ENCODE measurements around the gene MGAT4A.

- TF ChIP-seq, protein P1, sequence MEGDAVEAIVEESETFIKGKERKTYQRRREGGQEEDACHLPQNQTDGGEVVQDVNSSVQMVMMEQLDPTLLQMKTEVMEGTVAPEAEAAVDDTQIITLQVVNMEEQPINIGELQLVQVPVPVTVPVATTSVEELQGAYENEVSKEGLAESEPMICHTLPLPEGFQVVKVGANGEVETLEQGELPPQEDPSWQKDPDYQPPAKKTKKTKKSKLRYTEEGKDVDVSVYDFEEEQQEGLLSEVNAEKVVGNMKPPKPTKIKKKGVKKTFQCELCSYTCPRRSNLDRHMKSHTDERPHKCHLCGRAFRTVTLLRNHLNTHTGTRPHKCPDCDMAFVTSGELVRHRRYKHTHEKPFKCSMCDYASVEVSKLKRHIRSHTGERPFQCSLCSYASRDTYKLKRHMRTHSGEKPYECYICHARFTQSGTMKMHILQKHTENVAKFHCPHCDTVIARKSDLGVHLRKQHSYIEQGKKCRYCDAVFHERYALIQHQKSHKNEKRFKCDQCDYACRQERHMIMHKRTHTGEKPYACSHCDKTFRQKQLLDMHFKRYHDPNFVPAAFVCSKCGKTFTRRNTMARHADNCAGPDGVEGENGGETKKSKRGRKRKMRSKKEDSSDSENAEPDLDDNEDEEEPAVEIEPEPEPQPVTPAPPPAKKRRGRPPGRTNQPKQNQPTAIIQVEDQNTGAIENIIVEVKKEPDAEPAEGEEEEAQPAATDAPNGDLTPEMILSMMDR (IDR thresholded peaks at IDR 0.05): no peak
- TF ChIP-seq POLR2AphosphoS5 (IDR thresholded peaks at IDR 0.05; ENCODE audit: insufficient read depth in 1 of 2, low read depth in 1 of 2) (no peak), POLR2A (IDR thresholded peaks at IDR 0.05) (no peak)
These were observed 56.5 kb downstream of the MGAT4A start for GRCh38 chr2:98674233-98674964.

Data from vagina (tissue), 2 donors.